GM12878 (cell line): ENCODE data around the gene XRN2. TPM values are rescaled to one million over a fixed set of nuclear protein-coding genes. Genes with fewer than 3 reads are reported as not detected.

Source experiments
- ATAC-seq: fragments of 200-7000 bp; cut with Tn5 transposase; 3 replicates; pipeline ENCODE4 v1.9.1; 2020; ENCODE audit warnings: mild to moderate bottlenecking, moderate library complexity
- BruUV-seq: library from RNA; stranded (reverse); fragments of 400-500 nt; replicated peaks from 2 replicates; lab custom pipeline; 2021; lab: Mats Ljungman, UMichigan
- CTCF ChIA-PET: fragments of 300-600 bp; sonication (Branson Sonifier 250); formaldehyde crosslinking; extraction: SDS; loops from one replicate; lab custom pipeline; 2021; ENCODE audit warnings: inconsistent platforms; lab: Yijun Ruan, JAX
- POLR2A ChIA-PET: fragments of 350-600 bp; formaldehyde crosslinking; extraction: SDS; loops from one replicate; lab custom pipeline; 2021; ENCODE audit warnings: inconsistent platforms; lab: Charles Lee
- RAD21 ChIA-PET: fragments of 300-600 bp; sonication (Branson Sonifier 250); formaldehyde crosslinking; loops from one replicate; lab custom pipeline; 2023; ENCODE audit warnings: antibody characterized with exemption; ENCODE audit not compliant: unreplicated experiment; lab: Charles Lee
- SMC1A ChIA-PET: fragments of 300-600 bp; sonication (Branson Sonifier 250); formaldehyde crosslinking; loops from one replicate; lab custom pipeline; 2023; ENCODE audit not compliant: unreplicated experiment, uncharacterized antibody; lab: Charles Lee
- DNase-seq: peaks from one replicate; pipeline ENCODE4 v3.0.0-alpha.2; 2011; ENCODE audit warnings: low read depth, low spot score
- FAIRE-seq: peaks from 3 replicates; lab custom pipeline; 2011; peaks lifted over from hg19 to GRCh38; lab: Jason Lieb, UNC
- H2AFZ ChIP-seq: 2 replicates; pipeline ENCODE4 v1.6.0; 2011; ENCODE audit warnings: low read depth, low read length, control low read depth; ENCODE audit not compliant: control insufficient read depth
- H3K27ac ChIP-seq: 2 replicates; pipeline ENCODE4 v1.5.1; 2011; ENCODE audit warnings: control low read depth; ENCODE audit not compliant: control insufficient read depth, insufficient read depth
- H3K27me3 ChIP-seq, 2 experiments: replicated peaks in 1 of 2; 2 replicates each; pipeline versions ENCODE4 v1.6.0 to v1.6.1; 2011; ENCODE audit warnings: low read length in 1 of 2; ENCODE audit not compliant: control insufficient read depth in 2 of 2, insufficient read depth in 2 of 2
- H3K36me3 ChIP-seq, 2 experiments: 2 replicates each; pipeline ENCODE4 v1.5.1; 2011; ENCODE audit warnings: low read length in 1 of 2; ENCODE audit not compliant: control insufficient read depth in 2 of 2, insufficient read depth in 2 of 2
- H3K4me1 ChIP-seq: 2 replicates; pipeline ENCODE4 v1.6.1; 2011; ENCODE audit warnings: mild to moderate bottlenecking, low read length, moderate library complexity, mixed read lengths; ENCODE audit not compliant: control insufficient read depth, insufficient read depth
- H3K4me2 ChIP-seq: 2 replicates; pipeline ENCODE4 v1.6.0; 2011; ENCODE audit warnings: control low read depth; ENCODE audit not compliant: control insufficient read depth, insufficient read depth
- H3K4me3 ChIP-seq: fragments of 200-600 bp; sonication (generic); 2 replicates; pipeline ENCODE4 v1.5.1; 2016
- H3K79me2 ChIP-seq: 2 replicates; pipeline ENCODE4 v1.6.0; 2011; ENCODE audit warnings: low read length; ENCODE audit not compliant: control insufficient read depth, insufficient read depth
- H3K9ac ChIP-seq: 2 replicates; pipeline ENCODE4 v1.8.0; 2011; ENCODE audit warnings: low read length, control low read depth, mixed read lengths; ENCODE audit not compliant: control insufficient read depth, insufficient read depth
- H3K9me3 ChIP-seq: replicated peaks from 3 replicates; pipeline ENCODE4 v1.5.1; 2011; ENCODE audit warnings: mild to moderate bottlenecking, low read length; ENCODE audit not compliant: control insufficient read depth, insufficient read depth
- H4K20me1 ChIP-seq: 2 replicates; pipeline ENCODE4 v1.6.0; 2011; ENCODE audit not compliant: control insufficient read depth, insufficient read depth
- EP300 ChIP-seq, 2 experiments: fragments of 150-350 bp in 1 of 2; IDR thresholded peaks; 2 replicates each; pipeline ENCODE4 v1.6.1; 2011 to 2012; ENCODE audit warnings: low read depth in 2 of 2, low read length in 2 of 2, borderline replicate concordance in 1 of 2, improper control_type of control experiment in 1 of 2, inconsistent platforms in 1 of 2; ENCODE audit not compliant: control insufficient read depth in 1 of 2
- GABPA ChIP-seq: IDR thresholded peaks from 2 replicates; pipeline ENCODE4 v1.6.1; 2014; ENCODE audit warnings: antibody characterized with exemption, low read depth, mild to moderate bottlenecking, inconsistent platforms
- HCFC1 ChIP-seq: fragments of 150-350 bp; IDR thresholded peaks from 2 replicates; pipeline ENCODE4 v1.6.1; 2014; ENCODE audit warnings: low read length
- IKZF2 ChIP-seq, 2 experiments: fragments of 450-650 bp; IDR thresholded peaks; 2 replicates each; pipeline ENCODE4 v1.6.1; 2017; ENCODE audit warnings: mild to moderate bottlenecking in 2 of 2, moderate library complexity in 2 of 2
- KLF5 ChIP-seq: fragments of 450-650 bp; IDR thresholded peaks from 2 replicates; pipeline ENCODE4 v1.6.1; 2014; ENCODE audit warnings: mild to moderate bottlenecking; ENCODE audit not compliant: partially characterized antibody
- MXI1 ChIP-seq: fragments of 150-350 bp; IDR thresholded peaks from 2 replicates; pipeline ENCODE4 v1.6.1; 2011; ENCODE audit warnings: low read depth, mild to moderate bottlenecking, inconsistent platforms, low read length, improper control_type of control experiment
- NFIC ChIP-seq: IDR thresholded peaks from 2 replicates; pipeline ENCODE4 v1.6.1; 2012; ENCODE audit warnings: low read depth, mild to moderate bottlenecking, inconsistent platforms, low read length, moderate library complexity
- NFXL1 ChIP-seq: fragments of 450-650 bp; IDR thresholded peaks from 2 replicates; pipeline ENCODE4 v1.6.1; 2017; ENCODE audit warnings: antibody characterized with exemption, mild to moderate bottlenecking, borderline replicate concordance
- PML ChIP-seq: IDR thresholded peaks from 2 replicates; pipeline ENCODE4 v1.6.1; 2012; ENCODE audit warnings: low read length, inconsistent platforms
- RCOR1 ChIP-seq: conservative IDR thresholded peaks from 2 replicates; pipeline ENCODE4 v1.6.1; 2012; ENCODE audit warnings: low read depth, low read length, improper control_type of control experiment
- SUZ12 ChIP-seq: fragments of 200-600 bp; sonication (generic); IDR thresholded peaks from one replicate; pipeline ENCODE4 v1.6.1; 2018; ENCODE audit warnings: antibody characterized with exemption, mild to moderate bottlenecking; ENCODE audit not compliant: unreplicated experiment
- YY1 ChIP-seq: IDR thresholded peaks from 2 replicates; pipeline ENCODE4 v1.6.1; 2011; ENCODE audit warnings: low read depth, mild to moderate bottlenecking, low read length
- ZZZ3 ChIP-seq: IDR thresholded peaks from 2 replicates; pipeline ENCODE4 v1.6.1; 2011; ENCODE audit warnings: low read depth; ENCODE audit not compliant: control insufficient read depth, insufficient read length
- WGBS: methylation state at CpG from one replicate; pipeline ENCODE4 v1.1.6; 2016; ENCODE audit warnings: low lambda C conversion rate; ENCODE audit not compliant: insufficient replicate concordance, insufficient coverage; ENCODE audit errors: missing lambda C conversion rate; 5-methylcytosine and 5-hydroxymethylcytosine counted together
- in situ Hi-C: fragments of 300-500 bp; cut with MboI; formaldehyde crosslinking; loops from 9 replicates; pipeline ENCODE4 v1.14.3; 2018; ENCODE audit warnings: mixed read lengths
- intact Hi-C: fragments of 100-400 bp; cut with micrococcal nuclease; formaldehyde crosslinking; loops from one replicate; pipeline ENCODE4 v1.14.2; 2022; ENCODE audit not compliant: unreplicated experiment
- polyA plus RNA-seq, 11 experiments: library from polyadenylated mRNA; depleted of rRNA in 4 of 11; unstranded in 6 of 11; stranded (reverse) in 5 of 11; fragments of >200 nt; fragmentation: Nextera tagmentation in 4 of 11; fragmentation: Illumina TruSeq in 1 of 11; extraction: Ambion mirVana in 4 of 11; extraction: Trizol in 1 of 11; gene quantifications; 1 replicate in 1 of 11; 2 replicates in 10 of 11; pipeline versions ENCODE4 v1.2.1 to v1.2.3, GENCODE V29; 2011 to 2016; ENCODE audit warnings: inconsistent platforms in 2 of 11, missing spikeins in 2 of 11, low read depth in 1 of 11
- total RNA-seq, 4 experiments: library from RNA; depleted of rRNA in 3 of 4; stranded (reverse); fragments of >200 nt in 3 of 4; fragmentation: Illumina TruSeq in 1 of 4; extraction: Trizol in 1 of 4; gene quantifications; 2 replicates each; pipeline versions ENCODE4 v1.2.1 to v1.2.3, GENCODE V29; 2013 to 2021
- TF ChIP-seq, protein P1 (sequence below): IDR thresholded peaks from 2 replicates; pipeline ENCODE4 v1.6.1; 2012; ENCODE audit warnings: low read depth, low read length, improper control_type of control experiment
- TF ChIP-seq, protein P2 (sequence below): fragments of 150-350 bp; IDR thresholded peaks from 2 replicates; pipeline ENCODE4 v1.6.1; 2014; ENCODE audit warnings: mild to moderate bottlenecking, low read depth, low read length
- TF ChIP-seq, protein P3 (sequence below): IDR thresholded peaks from 2 replicates; pipeline ENCODE4 v1.6.1; 2011; ENCODE audit warnings: mild to moderate bottlenecking, low read depth, low read length, moderate library complexity; ENCODE audit not compliant: insufficient replicate concordance

The XRN2 gene
- total and polyA plus RNA-seq, 10 of the 15 experiments (the other 5 are each of a cell fraction or from before 2014, with no cell fraction given): 59.7 to 97.8 (median 75.6) TPM

DNA sequence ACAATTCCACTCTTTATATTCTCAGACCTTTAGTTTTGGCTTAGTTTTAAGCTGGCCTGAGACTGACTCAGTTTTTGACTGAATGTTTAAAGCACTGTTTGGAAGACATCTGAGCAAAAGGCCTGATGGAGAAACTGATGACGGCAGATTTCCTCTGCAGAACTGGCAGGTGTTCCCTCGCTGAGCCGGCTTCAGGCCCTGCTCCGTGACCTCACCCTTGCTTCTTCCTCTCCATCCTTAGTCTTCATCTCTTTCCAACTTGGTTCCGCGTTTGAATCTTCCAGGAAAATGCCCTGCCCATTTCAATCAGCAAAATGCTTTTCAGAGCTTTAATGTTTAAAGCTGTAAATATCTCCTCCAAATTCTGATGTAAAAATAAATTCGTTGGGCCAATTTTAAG, 87.6 kb downstream of the XRN2 start:
- H3K36me3 ChIP-seq: peaks cover 3 to 13% of the 10 kb centered on the region in 2 experiments; a peak in 3 of 4 replicates
- TF ChIP-seq, protein P1, sequence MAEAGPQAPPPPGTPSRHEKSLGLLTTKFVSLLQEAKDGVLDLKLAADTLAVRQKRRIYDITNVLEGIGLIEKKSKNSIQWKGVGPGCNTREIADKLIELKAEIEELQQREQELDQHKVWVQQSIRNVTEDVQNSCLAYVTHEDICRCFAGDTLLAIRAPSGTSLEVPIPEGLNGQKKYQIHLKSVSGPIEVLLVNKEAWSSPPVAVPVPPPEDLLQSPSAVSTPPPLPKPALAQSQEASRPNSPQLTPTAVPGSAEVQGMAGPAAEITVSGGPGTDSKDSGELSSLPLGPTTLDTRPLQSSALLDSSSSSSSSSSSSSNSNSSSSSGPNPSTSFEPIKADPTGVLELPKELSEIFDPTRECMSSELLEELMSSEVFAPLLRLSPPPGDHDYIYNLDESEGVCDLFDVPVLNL: no peak
- no peak for TF ChIP-seq NFIC
- no peak for TF ChIP-seq EP300 (IDR thresholded peaks at IDR 0.05; ENCODE audit: borderline replicate concordance in 1 of 2, control insufficient read depth in 1 of 2, low read depth in 2 of 2, low read length in 2 of 2)
- no peak for TF ChIP-seq NFXL1
- TF ChIP-seq, protein P2, sequence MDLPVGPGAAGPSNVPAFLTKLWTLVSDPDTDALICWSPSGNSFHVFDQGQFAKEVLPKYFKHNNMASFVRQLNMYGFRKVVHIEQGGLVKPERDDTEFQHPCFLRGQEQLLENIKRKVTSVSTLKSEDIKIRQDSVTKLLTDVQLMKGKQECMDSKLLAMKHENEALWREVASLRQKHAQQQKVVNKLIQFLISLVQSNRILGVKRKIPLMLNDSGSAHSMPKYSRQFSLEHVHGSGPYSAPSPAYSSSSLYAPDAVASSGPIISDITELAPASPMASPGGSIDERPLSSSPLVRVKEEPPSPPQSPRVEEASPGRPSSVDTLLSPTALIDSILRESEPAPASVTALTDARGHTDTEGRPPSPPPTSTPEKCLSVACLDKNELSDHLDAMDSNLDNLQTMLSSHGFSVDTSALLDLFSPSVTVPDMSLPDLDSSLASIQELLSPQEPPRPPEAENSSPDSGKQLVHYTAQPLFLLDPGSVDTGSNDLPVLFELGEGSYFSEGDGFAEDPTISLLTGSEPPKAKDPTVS: no peak
- TF ChIP-seq YY1: no peak
- no peak for TF ChIP-seq MXI1
- TF ChIP-seq IKZF2 (IDR thresholded peaks at IDR 0.05): no peak
- no peak for TF ChIP-seq ZZZ3
- TF ChIP-seq SUZ12: no peak
- TF ChIP-seq PML: no peak
- no peak for TF ChIP-seq HCFC1
- TF ChIP-seq, protein P3, sequence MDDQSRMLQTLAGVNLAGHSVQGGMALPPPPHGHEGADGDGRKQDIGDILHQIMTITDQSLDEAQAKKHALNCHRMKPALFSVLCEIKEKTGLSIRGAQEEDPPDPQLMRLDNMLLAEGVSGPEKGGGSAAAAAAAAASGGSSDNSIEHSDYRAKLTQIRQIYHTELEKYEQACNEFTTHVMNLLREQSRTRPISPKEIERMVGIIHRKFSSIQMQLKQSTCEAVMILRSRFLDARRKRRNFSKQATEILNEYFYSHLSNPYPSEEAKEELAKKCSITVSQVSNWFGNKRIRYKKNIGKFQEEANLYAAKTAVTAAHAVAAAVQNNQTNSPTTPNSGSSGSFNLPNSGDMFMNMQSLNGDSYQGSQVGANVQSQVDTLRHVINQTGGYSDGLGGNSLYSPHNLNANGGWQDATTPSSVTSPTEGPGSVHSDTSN: no peak
- TF ChIP-seq GABPA: no peak
- TF ChIP-seq RCOR1: no peak
- TF ChIP-seq KLF5: no peak
- TF ChIP-seq, all 136 proteins: peak for 0
- H3K4me3 ChIP-seq: no peak overlapping the region
- no peaks in the 10 kb centered on the region for H4K20me1 ChIP-seq
- intact Hi-C loops (loop anchor here (10.0 kb wide), 1 partner anchor 114 kb away; no protein-coding TSS in a partner anchor), in situ Hi-C loops (no loop called here)
- BruUV-seq: no TSS peak
- H3K27me3 ChIP-seq: peaks cover 0 to 10% of the 10 kb centered on the region in 2 experiments; a peak in 1 of 4 replicates
- no peak overlapping the region for H3K9ac ChIP-seq
- ChIA-PET POLR2A (no interaction called here), SMC1A (no interaction called here), CTCF (no interaction called here), RAD21 (no interaction called here)
- no peak overlapping the region for H2AFZ ChIP-seq
- FAIRE-seq (no peak), DNase-seq (no peak), ATAC-seq (no peak)
- H3K4me1 ChIP-seq: no peaks in the 10 kb centered on the region
- no peak overlapping the region for H3K27ac ChIP-seq
- WGBS: 90% methylated on average over 7 of the region's 7 CpGs
- no peaks in the 10 kb centered on the region for H3K9me3 ChIP-seq
- H3K4me2 ChIP-seq: no peak overlapping the region
- H3K79me2 ChIP-seq: no peaks in the 10 kb centered on the region
